B cell (primary cell): ENCODE measurements around the gene SMAD7. TPM values are rescaled to one million over a fixed set of nuclear protein-coding genes. Genes with fewer than 3 reads are reported as not detected.

Experiments
- ATAC-seq: fragments of 200-7000 bp; cut with Tn5 transposase; one replicate; pipeline ENCODE4 v1.10.0; 2021; ENCODE audit warnings: low read depth, mild to moderate bottlenecking, moderate number of reproducible peaks, moderate library complexity
- CTCF ChIA-PET: fragments of 350-600 bp; sonication (Branson Sonifier 250); formaldehyde crosslinking; loops from one replicate; lab custom pipeline; 2021; ENCODE audit warnings: antibody characterized with exemption, inconsistent platforms; lab: Charles Lee
- POLR2A ChIA-PET: fragments of 350-600 bp; sonication (Branson Sonifier 250); formaldehyde crosslinking; loops from one replicate; lab custom pipeline; 2021; ENCODE audit warnings: antibody characterized with exemption; lab: Charles Lee
- DNase-seq: peaks from one replicate; pipeline ENCODE4 v3.0.0; 2013
- H2AFZ ChIP-seq: 2 replicates; pipeline ENCODE4 v1.6.1; 2012; ENCODE audit warnings: mild to moderate bottlenecking, low read depth, low read length; ENCODE audit not compliant: insufficient read depth, poor library complexity, severe bottlenecking
- H3K27ac ChIP-seq, 2 donors: 1 replicate in 1 of 2; 2 replicates in 1 of 2; pipeline ENCODE4 v1.5.1; 2012 to 2013; ENCODE audit warnings: low read length in 2 of 2, mild to moderate bottlenecking in 2 of 2, moderate library complexity in 1 of 2
- H3K27me3 ChIP-seq, 4 experiments: fragments of 200-600 bp in 1 of 4; sonication (generic) in 1 of 4; replicated peaks in 1 of 4; 1 replicate in 2 of 4; 2 replicates in 2 of 4; pipeline versions ENCODE4 v1.6.1 to v1.7.0; 2013 to 2016; ENCODE audit warnings: low read length in 3 of 4, mild to moderate bottlenecking in 2 of 4, mixed read lengths in 1 of 4, moderate library complexity in 1 of 4; ENCODE audit not compliant: insufficient read depth in 4 of 4, control insufficient read depth in 3 of 4; ENCODE audit errors: control extremely low read depth in 1 of 4
- H3K36me3 ChIP-seq, 2 experiments: replicated peaks in 1 of 2; 1 replicate in 1 of 2; 2 replicates in 1 of 2; pipeline versions ENCODE4 v1.6.1 to v1.7.1; 2013; ENCODE audit warnings: low read length in 1 of 2; ENCODE audit not compliant: insufficient read depth in 2 of 2, control insufficient read depth in 1 of 2; ENCODE audit errors: control extremely low read depth in 1 of 2, extremely low read depth in 1 of 2
- H3K4me1 ChIP-seq, 2 donors: fragments of 200-600 bp in 1 of 2; sonication (generic) in 1 of 2; 1 replicate in 1 of 2; 2 replicates in 1 of 2; pipeline versions ENCODE4 v1.5.1 to v1.6.1; 2013 to 2017; ENCODE audit warnings: low read length in 2 of 2; ENCODE audit not compliant: control insufficient read depth in 2 of 2, insufficient read depth in 2 of 2
- H3K4me2 ChIP-seq: replicated peaks from 2 replicates; pipeline ENCODE3; 2012; ENCODE audit warnings: mild to moderate bottlenecking, low read depth, low read length; ENCODE audit not compliant: poor library complexity, severe bottlenecking
- H3K4me3 ChIP-seq, 5 experiments: fragments of 200-600 bp in 1 of 5; sonication (generic) in 1 of 5; 1 replicate in 3 of 5; 2 replicates in 2 of 5; pipeline versions ENCODE4 v1.5.1 to v1.7.0; 2011 to 2016; ENCODE audit warnings: low read length in 4 of 5, mild to moderate bottlenecking in 4 of 5, low read depth in 2 of 5, control low read depth in 1 of 5, moderate library complexity in 1 of 5; ENCODE audit not compliant: insufficient read depth in 1 of 5; ENCODE audit errors: control extremely low read depth in 1 of 5, extremely low read depth in 1 of 5
- H3K79me2 ChIP-seq: fragments of 200-600 bp; sonication (generic); one replicate; pipeline ENCODE4 v1.6.0; 2016; ENCODE audit warnings: low read length; ENCODE audit not compliant: control insufficient read depth, insufficient read depth
- H3K9ac ChIP-seq: fragments of 200-600 bp; sonication (generic); 2 replicates; pipeline ENCODE4 v1.6.1; 2017; ENCODE audit warnings: mild to moderate bottlenecking, low read length, moderate library complexity
- H3K9me3 ChIP-seq, 3 donors: one replicate each; pipeline versions ENCODE4 v1.6.1 to v1.7.1; 2013; ENCODE audit warnings: low read length in 2 of 3; ENCODE audit not compliant: control insufficient read depth in 2 of 3, insufficient read depth in 1 of 3; ENCODE audit errors: control extremely low read depth in 1 of 3
- H4K20me1 ChIP-seq: 2 replicates; pipeline ENCODE4 v1.6.0; 2012; ENCODE audit warnings: mild to moderate bottlenecking, low read length; ENCODE audit not compliant: insufficient read depth, control insufficient read depth, poor library complexity, severe bottlenecking
- H3K27ac Mint-ChIP-seq: one replicate; pipeline ENCODE4 v1.8.0; 2021; ENCODE audit warnings: mixed read lengths
- H3K27me3 Mint-ChIP-seq: one replicate; pipeline ENCODE4 v1.8.0; 2021; ENCODE audit warnings: mixed read lengths
- H3K4me1 Mint-ChIP-seq: one replicate; pipeline ENCODE4 v1.8.0; 2021; ENCODE audit warnings: mixed read lengths
- H3K4me3 Mint-ChIP-seq: one replicate; pipeline ENCODE4 v1.8.0; 2021; ENCODE audit warnings: mixed read lengths
- H3K9me3 Mint-ChIP-seq: one replicate; pipeline ENCODE4 v1.8.0; 2022; ENCODE audit warnings: mixed read lengths; ENCODE audit not compliant: insufficient read depth
- CTCF ChIP-seq: fragments of 200-600 bp; IDR thresholded peaks from one replicate; pipeline ENCODE4 v1.8.0; 2022; ENCODE audit warnings: antibody characterized with exemption, mild to moderate bottlenecking
- EZH2 ChIP-seq: IDR thresholded peaks from 2 replicates; pipeline ENCODE4 v1.6.1; 2012; ENCODE audit warnings: borderline replicate concordance, low read depth, mild to moderate bottlenecking, moderate library complexity, low read length; ENCODE audit not compliant: insufficient read depth, poor library complexity, severe bottlenecking
- WGBS: methylation state at CpG from one replicate; pipeline ENCODE4 v1.1.5; 2013; ENCODE audit warnings: missing lambda C conversion rate; ENCODE audit not compliant: insufficient coverage; 5-methylcytosine and 5-hydroxymethylcytosine counted together
- intact Hi-C: fragments of 100-400 bp; cut with micrococcal nuclease; formaldehyde crosslinking; loops from one replicate; pipeline ENCODE4 v1.10.0; 2022
- polyA plus RNA-seq: library from polyadenylated mRNA; depleted of rRNA; stranded (reverse); fragments of >200 nt; gene quantifications from 2 replicates; pipeline ENCODE4 v1.2.3, GENCODE V29; 2012
- total RNA-seq, 2 donors: library from RNA; stranded (reverse); fragments of 120-200 nt in 1 of 2; gene quantifications; 1 replicate in 1 of 2; 2 replicates in 1 of 2; pipeline versions ENCODE4 v1.2.3 to v1.2.4, GENCODE V29; 2013 to 2022

SMAD7 gene
- total and polyA plus RNA-seq, 2 donors (not counting 1 experiment from before 2014, with no cell fraction given) = 10.1 to 20.9 TPM

GRCh38 chr18:48929941-48930713 lies 20.6 kb downstream of the SMAD7 start:
- Histone ChIP-seq H3K4me3 (no peak overlapping the region), H3K9me3 (no peaks in the 10 kb centered on the region), H3K79me2 (peaks cover 98% of the 10 kb centered on the region), H4K20me1 (no peaks in the 10 kb centered on the region), H3K27ac (no peak overlapping the region), H3K27me3 (no peaks in the 10 kb centered on the region), H3K9ac (no peak overlapping the region), H3K36me3 (no peaks in the 10 kb centered on the region), H3K4me2 (peak overlapping the region; percentile 0), H3K4me1 (peaks cover 72 to 89% of the 10 kb centered on the region in 2 donors), H2AFZ (no peak overlapping the region)
- H3K27me3 Mint-ChIP-seq = no peaks in the 10 kb centered on the region
- TF ChIP-seq CTCF = no peak
- no peak for TF ChIP-seq EZH2
- peak overlapping the region; percentile 41 for H3K4me3 Mint-ChIP-seq
- WGBS = 97% methylated on average over 18 of the region's 20 CpGs
- H3K9me3 Mint-ChIP-seq = no peaks in the 10 kb centered on the region
- ATAC-seq (no peak), DNase-seq (no peak)
- intact Hi-C loops = loop anchor here (1.0 kb wide), 1 partner anchor 145 kb away; no protein-coding TSS in a partner anchor
- CTCF ChIA-PET = interaction anchor here (1.0 to 1.3 kb wide), 2 partner anchors 10 to 22 kb away, joined by 4 to 7 read pairs; no protein-coding TSS in a partner anchor
- POLR2A ChIA-PET = interaction anchor here (0.7 to 1.8 kb wide), 4 partner anchors 7 to 145 kb away, joined by 3 to 12 read pairs (median 4); no protein-coding TSS in a partner anchor
- peak overlapping the region; percentile 82 for H3K27ac Mint-ChIP-seq
- peaks cover 91% of the 10 kb centered on the region for H3K4me1 Mint-ChIP-seq

GRCh38 chr18:48929212-48929612 lies 21.6 kb downstream of the SMAD7 start:
- WGBS = 63% methylated on average over 1 of the region's 2 CpGs
- H2AFZ ChIP-seq = no peak overlapping the region

More at GRCh38 chr18:48929212-48929612, 21.6 kb downstream of the SMAD7 start:
- no peaks in the 10 kb centered on the region for H3K27me3 Mint-ChIP-seq
- H3K27me3 ChIP-seq = no peaks in the 10 kb centered on the region
- peaks cover 99% of the 10 kb centered on the region for H3K79me2 ChIP-seq
- no peak for ATAC-seq
- no peaks in the 10 kb centered on the region for H4K20me1 ChIP-seq
- peak overlapping the region; percentile 41 to 93 for H3K27ac ChIP-seq
- H3K9me3 ChIP-seq = no peaks in the 10 kb centered on the region
- H3K9ac ChIP-seq = peak overlapping the region; percentile 45
- H3K27ac Mint-ChIP-seq = peak overlapping the region; percentile 90
- no peaks in the 10 kb centered on the region for H3K9me3 Mint-ChIP-seq
- no peaks in the 10 kb centered on the region for H3K36me3 ChIP-seq
- peaks cover 72 to 89% of the 10 kb centered on the region in 2 donors for H3K4me1 ChIP-seq
- intact Hi-C loops = loop anchor here (1.0 kb wide), 1 partner anchor 144 kb away; no protein-coding TSS in a partner anchor
- peak overlapping the region; percentile 64 for H3K4me3 Mint-ChIP-seq
- peak overlapping the region in 2 of 5 experiments; percentile 13 to 28 for H3K4me3 ChIP-seq
- H3K4me2 ChIP-seq = peak overlapping the region; percentile 71
- peaks cover 91% of the 10 kb centered on the region for H3K4me1 Mint-ChIP-seq
- ChIA-PET CTCF (interaction anchor here (1.0 to 1.6 kb wide), 6 partner anchors 11 to 152 kb away, joined by 3 to 7 read pairs (median 4); no protein-coding TSS in a partner anchor), POLR2A (interaction anchor here (0.8 to 1.8 kb wide), 9 partner anchors 8 to 144 kb away, joined by 3 to 20 read pairs (median 4); no protein-coding TSS in a partner anchor)
- DNase-seq = no peak
- TF ChIP-seq CTCF (no peak), EZH2 (no peak)
